Right ventricle myocardium inferior (tissue), 1 donor: ENCODE results near the gene RBM26. TPM values are rescaled to one million over a fixed set of nuclear protein-coding genes. Genes with fewer than 3 reads are reported as not detected.
"Not testable (repeated sequence)": the region's sequence is repeated elsewhere in the genome, so short reads cannot be mapped to it uniquely, and the experiment has no call there.

Experiments
- ATAC-seq: fragments of 200-7000 bp; cut with Tn5 transposase; one replicate; pipeline ENCODE4 v1.9.1; 2020; ENCODE audit warnings: mild to moderate bottlenecking, moderate library complexity
- DNase-seq: peaks from one replicate; pipeline ENCODE4 v3.0.0; 2021; ENCODE audit errors: missing footprints
- intact Hi-C: fragments of 100-400 bp; cut with DNase I; formaldehyde crosslinking; loops from one replicate; pipeline ENCODE4 v1.11.0; 2022
- total RNA-seq: library from RNA; stranded (reverse); fragmentation: NEBNext Ultra II Directional; extraction: Animal tissue kit (Norgen Biotek cat#: 25700); gene quantifications from one replicate; pipeline ENCODE4 v1.2.1, GENCODE V29; 2021
- donor health status: DM: no; HTN: yes; CAD: no; lungs with severe emphysema.

Gene RBM26
- total RNA-seq, 1 donor from 2014 or later = 19.2 TPM

GRCh38 chr13:79295906-79296706, 109.9 kb downstream of the RBM26 start:
- intact Hi-C loops = no loop called here
- no peak for ATAC-seq
- no peak for DNase-seq

GRCh38 chr13:79290595-79291244, 115.3 kb downstream of the RBM26 start:
- DNase-seq (no peak), ATAC-seq (no peak)
- intact Hi-C loops = no loop called here

- intact Hi-C loops = no loop called here
- DNase-seq (no peak), ATAC-seq (no peak)
Observed at GRCh38 chr13:79289571-79289970, 116.5 kb downstream of the RBM26 start.

- DNase-seq = no peak
Observed at GRCh38 chr13:79287939-79288795, 117.9 kb downstream of the RBM26 start.

GRCh38 chr13:79285159-79285558, 120.9 kb downstream of the RBM26 start:
- DNase-seq (no peak), ATAC-seq (no peak)
- intact Hi-C loops = no loop called here

More at GRCh38 chr13:79287939-79288795, 117.9 kb downstream of the RBM26 start:
- intact Hi-C loops = no loop called here
- no peak for ATAC-seq

- no peak for DNase-seq
- ATAC-seq = no peak
- intact Hi-C loops = no loop called here
Observed at GRCh38 chr13:79283742-79284141, 122.3 kb downstream of the RBM26 start.

GRCh38 chr13:79282976-79283375, 123.1 kb downstream of the RBM26 start:
- no peak for ATAC-seq
- intact Hi-C loops = no loop called here
- no peak for DNase-seq

GRCh38 chr13:79282508-79282907, 123.5 kb downstream of the RBM26 start:
- intact Hi-C loops = no loop called here
- ATAC-seq (no peak), DNase-seq (no peak)

GRCh38 chr13:79281339-79281747, 124.7 kb downstream of the RBM26 start:
- no peak for DNase-seq
- intact Hi-C loops = no loop called here
- no peak for ATAC-seq

- intact Hi-C loops, ATAC-seq: not testable (repeated sequence)
Observed at GRCh38 chr13:79279735-79280134, 126.3 kb downstream of the RBM26 start.

GRCh38 chr13:79273045-79273444, 133.0 kb downstream of the RBM26 start:
- ATAC-seq = no peak
- intact Hi-C loops = no loop called here
- DNase-seq = no peak

More at GRCh38 chr13:79279735-79280134, 126.3 kb downstream of the RBM26 start:
- not testable (repeated sequence) for DNase-seq

GRCh38 chr13:79271616-79272015, 134.4 kb downstream of the RBM26 start:
- intact Hi-C loops = no loop called here
- ATAC-seq = no peak
- no peak for DNase-seq

GRCh38 chr13:79270859-79271258, 135.2 kb downstream of the RBM26 start:
- intact Hi-C loops = no loop called here
- ATAC-seq (no peak), DNase-seq (no peak)

Other genes with a start within 250 kb of the RBM26 start
- 36.4 TPM for gene NDFIP2, start 74.9 kb upstream of the RBM26 start, total RNA-seq